HG03439 (cell line): ENCODE results near the gene NPM3.

ENCODE experiments used
- ATAC-seq: cut with Tn5 transposase; IDR thresholded peaks from one replicate; pipeline ENCODE4 v1.9.1; 2021; ENCODE audit warnings: mild to moderate bottlenecking, moderate library complexity; ENCODE audit not compliant: unreplicated experiment

The NPM3 gene, protein sequence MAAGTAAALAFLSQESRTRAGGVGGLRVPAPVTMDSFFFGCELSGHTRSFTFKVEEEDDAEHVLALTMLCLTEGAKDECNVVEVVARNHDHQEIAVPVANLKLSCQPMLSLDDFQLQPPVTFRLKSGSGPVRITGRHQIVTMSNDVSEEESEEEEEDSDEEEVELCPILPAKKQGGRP

DNA sequence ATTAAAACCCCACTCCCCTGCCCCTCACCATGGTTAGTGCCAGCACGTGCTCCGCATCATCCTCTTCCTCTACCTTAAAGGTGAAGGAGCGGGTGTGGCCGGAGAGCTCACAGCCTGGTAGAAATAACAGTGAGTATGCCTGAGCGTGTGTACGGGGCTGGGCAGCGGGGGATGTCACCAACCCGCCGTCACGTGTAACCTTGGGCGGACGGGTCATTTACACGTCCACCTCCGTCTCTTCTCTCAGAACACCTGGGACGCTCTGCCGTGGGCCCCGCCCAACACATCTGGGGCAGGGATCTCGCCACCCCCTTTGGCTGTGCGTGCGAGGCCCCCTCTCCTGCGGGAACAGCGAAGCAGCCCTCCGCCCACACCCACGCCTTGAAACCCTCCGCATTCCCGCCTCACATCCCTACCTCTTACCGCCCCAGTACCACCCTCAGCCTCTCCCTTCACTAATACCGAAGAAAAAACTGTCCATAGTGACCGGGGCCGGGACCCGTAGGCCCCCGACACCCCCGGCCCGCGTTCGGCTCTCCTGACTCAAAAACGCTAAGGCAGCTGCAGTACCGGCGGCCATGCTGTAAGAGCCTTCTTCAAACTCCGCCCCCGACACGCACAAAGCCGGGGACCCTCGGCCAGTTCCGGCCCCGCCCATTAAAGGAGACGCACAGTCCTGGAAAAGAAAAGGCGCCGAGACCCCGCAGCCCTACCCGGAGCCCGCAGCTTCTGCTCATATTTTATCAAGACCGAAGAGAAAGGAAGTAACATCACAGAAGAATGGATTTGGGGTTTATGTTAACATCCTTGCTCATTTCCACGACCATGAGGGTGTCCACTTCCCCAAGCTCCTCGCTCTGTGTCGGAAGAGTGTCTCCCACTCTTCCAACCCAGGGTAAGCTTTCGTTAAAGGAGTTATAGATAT, at the start of gene NPM3:
NPM3 (minus strand) TSS at position 636 of the 925 bp plus-strand sequence; CDS start at position 580, 56 bp downstream.
- ATAC-seq, result peak; percentile 41

- ATAC-seq, result no peak
Measured at GRCh38 chr10:101832325-101832771, 49.1 kb upstream of the NPM3 start.

- no peak for ATAC-seq
Measured at GRCh38 chr10:101831169-101831811, 48.0 kb upstream of the NPM3 start.

DNA sequence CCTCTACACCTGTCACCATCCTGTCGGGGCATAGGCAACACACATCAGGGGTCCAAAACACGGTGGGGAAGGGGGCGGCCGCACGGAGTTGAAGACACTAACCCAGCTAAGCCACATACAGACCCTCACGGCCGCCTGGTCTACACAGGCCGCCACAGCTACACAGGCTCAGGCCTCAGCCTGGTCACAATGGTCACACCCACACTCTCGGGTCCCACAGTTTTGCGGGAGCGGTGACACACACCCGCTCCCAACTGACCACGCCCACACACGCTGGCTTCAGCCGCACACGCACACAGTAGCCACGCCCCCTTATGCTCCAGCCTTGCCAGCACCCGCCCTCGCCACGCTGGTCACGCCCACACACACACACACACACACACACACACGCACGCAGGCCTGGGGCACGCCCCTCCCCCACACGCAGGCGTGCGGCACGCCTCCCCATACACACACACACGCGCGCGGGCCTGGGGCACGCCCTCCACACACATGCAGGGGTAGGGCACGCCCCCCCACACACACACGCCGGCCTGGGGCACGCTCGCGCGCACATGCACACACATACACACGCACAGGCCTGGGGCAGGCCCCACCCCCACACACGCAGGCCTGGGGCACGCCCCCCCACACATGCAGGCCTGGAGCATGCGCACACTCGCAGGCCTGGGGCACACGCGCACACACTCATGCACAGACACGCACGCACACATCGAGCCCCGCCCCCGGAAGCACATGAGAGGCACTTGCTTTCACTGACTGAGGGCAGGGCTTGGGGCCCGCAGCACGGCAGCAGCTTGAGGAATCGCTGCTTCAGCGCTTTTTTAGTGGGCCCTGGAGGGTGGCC, 47.3 kb upstream of the NPM3 start:
- peak; percentile 62 for ATAC-seq

- ATAC-seq, result no peak
Measured at GRCh38 chr10:101829561-101830315, 46.5 kb upstream of the NPM3 start.

DNA sequence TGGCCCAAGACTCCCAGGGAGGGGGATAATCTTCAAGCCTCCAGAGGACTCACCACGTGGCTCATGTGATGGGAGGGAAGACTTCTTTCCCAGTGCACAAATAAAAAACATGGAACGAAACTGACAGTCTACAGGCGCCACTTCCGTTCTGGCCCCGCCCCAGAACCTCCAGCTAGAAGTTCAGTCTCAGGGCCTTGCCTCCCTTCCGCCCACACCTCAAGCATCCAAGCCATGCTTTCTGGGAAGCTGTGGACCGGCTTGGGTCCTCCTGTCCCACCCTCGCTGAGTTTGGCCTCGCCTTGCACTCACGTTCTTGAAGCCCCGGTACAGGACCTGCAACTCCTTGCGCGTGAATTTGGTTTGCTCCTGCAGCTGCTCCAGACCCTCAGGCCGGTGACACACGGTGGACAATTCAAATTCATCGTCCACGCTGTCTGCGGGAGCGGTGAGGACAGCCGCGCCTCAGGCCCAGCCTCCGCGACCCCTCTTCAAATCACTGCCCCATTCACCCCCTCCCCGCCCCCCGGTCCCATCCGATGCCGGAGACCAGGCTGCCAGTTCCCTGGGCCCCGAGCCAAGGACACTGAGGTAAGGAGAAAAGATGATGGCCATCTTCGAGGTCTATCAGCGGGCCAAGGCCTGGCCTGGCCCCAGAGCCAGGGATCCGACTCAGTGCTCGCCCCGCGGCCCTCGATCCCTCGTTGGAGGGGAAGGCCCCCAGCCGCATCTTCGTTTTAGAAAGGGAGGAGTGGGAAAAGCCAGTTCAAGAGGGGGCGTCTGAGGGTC, 45.7 kb upstream of the NPM3 start:
- no peak for ATAC-seq

GRCh38 chr10:101827919-101828600, 44.8 kb upstream of the NPM3 start:
- ATAC-seq, result no peak

DNA sequence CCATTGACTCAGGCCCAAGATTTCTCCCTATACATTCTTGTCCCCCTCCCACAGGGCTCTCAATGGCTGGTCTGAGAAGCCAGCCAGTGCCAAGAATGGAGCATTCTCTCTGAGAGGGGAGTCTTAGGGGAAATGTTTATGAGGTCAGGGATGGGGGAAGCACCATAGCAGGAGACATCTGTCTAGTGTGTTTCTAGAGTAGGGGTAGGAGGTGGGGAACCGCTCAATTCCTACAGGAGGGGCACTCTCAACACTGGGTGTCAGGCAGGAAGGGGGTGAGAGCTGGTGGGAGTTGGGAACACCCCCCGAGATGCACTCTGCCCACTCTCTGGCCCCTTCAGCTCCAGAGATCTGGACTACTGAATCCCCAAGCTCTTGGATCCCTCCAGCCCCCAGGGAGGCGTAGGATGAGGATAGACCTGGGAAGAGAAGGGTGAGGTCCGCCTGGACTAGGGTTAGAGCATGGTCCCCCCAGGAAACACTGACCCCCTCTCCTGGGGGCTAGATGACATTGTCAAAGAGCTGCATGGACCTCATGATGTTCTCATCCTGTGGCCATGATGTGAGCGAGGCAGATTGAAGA, 43.7 kb upstream of the NPM3 start:
- ATAC-seq, result no peak

DNA sequence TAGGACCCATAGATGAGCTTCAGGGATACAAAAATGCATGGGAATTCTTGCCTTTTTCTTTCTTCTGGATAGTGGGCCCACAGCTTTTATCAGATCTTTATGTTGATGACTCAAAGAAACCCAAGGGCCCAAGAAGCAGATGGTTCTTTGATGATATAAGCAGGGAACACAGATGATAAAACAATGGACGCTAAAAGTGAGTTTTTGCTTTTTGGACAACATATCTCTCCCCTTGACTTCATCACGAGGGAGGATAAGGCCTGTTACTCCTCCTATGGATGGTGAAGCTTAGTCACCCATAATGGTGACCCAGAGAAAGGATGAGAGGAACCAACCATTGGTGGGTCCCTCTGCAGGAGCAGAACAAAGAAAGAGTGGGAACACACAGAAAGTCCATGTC, 41.5 kb upstream of the NPM3 start:
- ATAC-seq, result no peak

- peak; percentile 18 for ATAC-seq
Measured at GRCh38 chr10:101818872-101819633, 35.8 kb upstream of the NPM3 start.

DNA sequence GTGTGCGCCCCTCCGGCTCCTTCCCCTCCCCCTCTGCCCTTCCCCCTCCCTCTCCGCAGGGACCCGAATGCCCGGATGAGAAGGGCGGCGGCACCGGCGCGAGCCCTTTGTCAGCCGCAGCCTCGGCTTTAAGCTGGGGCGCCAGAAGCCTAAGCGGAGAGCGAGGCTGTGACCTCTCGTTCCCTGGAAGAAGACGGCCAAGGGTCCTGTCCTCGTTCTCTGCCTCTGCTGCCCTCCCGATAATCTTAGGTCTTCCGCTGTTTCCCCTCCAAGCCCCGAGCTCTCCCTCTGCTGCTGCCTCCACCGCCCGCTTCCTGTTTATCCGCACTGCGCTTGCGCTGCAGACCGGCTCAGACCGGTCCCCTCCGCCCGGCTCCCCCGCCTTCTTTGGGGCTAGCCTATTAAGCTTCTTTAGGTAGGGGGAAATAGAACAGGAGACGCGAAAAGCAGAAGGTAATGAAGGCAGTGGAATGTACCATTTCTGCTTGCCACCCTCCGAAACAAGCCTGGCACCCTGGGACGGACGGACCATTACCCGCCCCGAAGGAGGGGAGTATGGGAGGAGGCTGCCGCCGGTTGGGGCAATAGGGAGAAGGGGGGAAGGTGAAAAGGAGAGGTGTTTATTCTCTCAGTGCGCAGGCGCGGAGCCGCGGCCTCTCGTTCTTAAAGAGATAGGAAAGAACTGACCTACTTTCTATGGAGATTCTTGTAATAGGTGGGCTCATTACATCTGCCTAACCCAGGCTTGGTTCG, 35.0 kb upstream of the NPM3 start, which contains the start of gene OGA:
OGA (minus strand) TSS at position 326 of the 753 bp plus-strand sequence. CDS start 422 bp downstream, outside the sequence.
- peak; percentile 90 for ATAC-seq

DNA sequence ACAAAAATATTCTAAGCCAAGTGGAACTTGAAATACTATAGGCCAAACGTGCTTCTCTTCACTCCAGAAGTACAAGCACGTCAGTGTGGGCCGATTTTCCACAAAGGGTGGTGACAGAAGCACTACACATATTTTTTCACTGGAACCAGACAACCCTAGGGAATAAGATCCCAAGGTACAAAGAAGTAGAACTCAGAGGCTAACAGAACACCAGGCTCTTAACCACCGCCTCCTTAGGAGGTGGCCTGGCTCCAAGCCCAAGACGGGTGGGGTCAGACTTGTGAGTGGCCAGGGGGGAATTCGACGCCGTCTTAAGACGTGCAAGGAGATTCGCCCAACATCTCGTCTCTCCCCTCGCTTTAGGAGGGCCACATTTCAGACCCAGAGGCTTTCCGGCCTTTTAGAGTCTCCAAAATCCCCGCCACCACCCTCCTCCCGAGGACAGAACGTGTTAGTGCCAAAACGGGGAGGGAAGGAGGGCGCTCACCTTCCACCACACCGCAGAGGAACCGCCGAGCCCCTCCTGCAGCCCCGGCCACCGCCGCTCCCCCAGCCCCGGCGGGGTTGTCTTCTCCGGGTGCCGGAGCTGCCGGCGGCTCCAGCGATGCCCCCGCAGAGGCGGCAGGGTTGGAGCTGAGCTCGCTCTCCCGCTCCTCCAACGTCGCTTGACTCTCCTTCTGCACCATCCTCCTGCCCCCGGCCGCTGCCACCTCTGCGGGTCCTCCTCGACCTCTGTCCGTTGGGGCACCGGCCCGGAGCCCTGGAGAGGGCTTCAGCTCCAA, 34.3 kb upstream of the NPM3 start:
- no peak for ATAC-seq

- no peak for ATAC-seq
Measured at GRCh38 chr10:101816913-101817336, 33.7 kb upstream of the NPM3 start.

- no peak for ATAC-seq
Measured at GRCh38 chr10:101816376-101816775, 33.1 kb upstream of the NPM3 start.

DNA sequence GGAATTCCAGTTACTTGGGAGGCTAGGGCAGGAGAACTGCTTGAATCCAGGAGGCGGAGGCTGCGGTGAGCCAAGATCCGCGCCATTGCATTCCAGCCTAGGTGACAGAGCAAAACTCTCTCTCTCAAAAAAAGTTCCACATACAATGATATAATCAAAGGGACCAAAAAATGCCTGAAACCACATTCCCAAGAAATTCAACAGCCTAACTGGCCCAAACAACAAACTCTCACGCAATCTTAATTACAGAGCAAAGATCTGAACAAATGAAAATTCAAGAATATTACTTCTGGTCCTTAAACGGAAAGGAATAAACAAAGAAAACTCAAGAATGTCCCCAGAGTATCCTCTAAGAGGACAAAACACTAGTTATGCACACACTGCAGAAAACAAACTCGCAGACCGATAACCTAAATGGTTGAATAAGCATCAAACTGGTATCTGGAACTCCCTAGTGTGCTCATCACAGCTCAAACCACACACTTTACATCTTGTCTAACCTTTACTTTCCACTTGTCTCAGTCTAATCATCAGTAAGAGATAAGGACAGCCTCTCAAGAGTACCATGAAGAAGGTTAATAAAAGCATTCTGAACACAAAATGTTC, 31.3 kb upstream of the NPM3 start:
- no peak for ATAC-seq
